Measurements from ENCODE around the gene DNAJC25. TPM values are rescaled to one million over a fixed set of nuclear protein-coding genes. Genes with fewer than 3 reads are reported as not detected.

DNAJC25 gene
- total RNA-seq, 1 experiment from 2014 or later, result 6.0 TPM

GRCh38 chr9:111586378-111586777, 44.8 kb upstream of the DNAJC25 start:
- Histone ChIP-seq H3K9me3 (ENCODE audit: control insufficient read depth, insufficient read depth, low read depth, low read length) (no peaks in the 10 kb centered on the region), H3K4me3 (ENCODE audit: low read depth in 2 of 2, low read length in 2 of 2) (no peak overlapping the region), H3K27ac (ENCODE audit: low read length) (no peak overlapping the region), H3K4me1 (ENCODE audit: control insufficient read depth, insufficient read depth, low read length) (no peaks in the 10 kb centered on the region), H3K27me3 (ENCODE audit: control insufficient read depth, insufficient read depth, low read length) (no peaks in the 10 kb centered on the region), H3K36me3 (ENCODE audit: control insufficient read depth, insufficient read depth, low read length) (peaks cover 9% of the 10 kb centered on the region)
- CTCF ChIA-PET, result no interaction called here
- in situ Hi-C loops (cut with HindIII; ENCODE audit: low pct_unique_long_range_greater_than_20kb, low sequenced_read_pairs) (no loop called here), intact Hi-C loops (cut with micrococcal nuclease; ENCODE audit: unreplicated experiment) (no loop called here)
- no peak for DNase-seq (ENCODE audit: low read depth, low spot score)
- TF ChIP-seq TCF7L2 (IDR thresholded peaks at IDR 0.05; ENCODE audit: low read depth, low read length) (no peak), SIN3A (IDR thresholded peaks at IDR 0.05; ENCODE audit: borderline replicate concordance, insufficient read depth, low read depth, low read length) (no peak), CTCF (IDR thresholded peaks at IDR 0.05) (no peak), POLR2AphosphoS5 (IDR thresholded peaks at IDR 0.05; ENCODE audit: low read depth, low read length) (no peak), REST (IDR thresholded peaks at IDR 0.05; ENCODE audit: insufficient read depth in 1 of 2, low read depth in 2 of 2, low read length in 1 of 2) (no peak)
- POLR2A ChIA-PET, result no interaction called here
- no TSS peak for BruUV-seq (replicated peaks)
- no peak for ATAC-seq

- CTCF ChIA-PET, result no interaction called here
- DNase-seq (ENCODE audit: low read depth, low spot score) (no peak), ATAC-seq (no peak)
- no TSS peak for BruUV-seq (replicated peaks)
- in situ Hi-C loops (cut with HindIII; ENCODE audit: low pct_unique_long_range_greater_than_20kb, low sequenced_read_pairs) (no loop called here), intact Hi-C loops (cut with micrococcal nuclease; ENCODE audit: unreplicated experiment) (no loop called here)
- no peaks in the 10 kb centered on the region for H3K27me3 ChIP-seq (ENCODE audit: control insufficient read depth, insufficient read depth, low read length)
- no peaks in the 10 kb centered on the region for H3K9me3 ChIP-seq (ENCODE audit: control insufficient read depth, insufficient read depth, low read depth, low read length)
- POLR2A ChIA-PET, result no interaction called here
- H3K36me3 ChIP-seq (ENCODE audit: control insufficient read depth, insufficient read depth, low read length), result peaks cover 4% of the 10 kb centered on the region
- H3K4me1 ChIP-seq (ENCODE audit: control insufficient read depth, insufficient read depth, low read length), result no peaks in the 10 kb centered on the region
- H3K27ac ChIP-seq (ENCODE audit: low read length), result no peak overlapping the region
- TF ChIP-seq CTCF (IDR thresholded peaks at IDR 0.05) (no peak), SIN3A (IDR thresholded peaks at IDR 0.05; ENCODE audit: borderline replicate concordance, insufficient read depth, low read depth, low read length) (no peak), REST (IDR thresholded peaks at IDR 0.05; ENCODE audit: insufficient read depth in 1 of 2, low read depth in 2 of 2, low read length in 1 of 2) (no peak), TCF7L2 (IDR thresholded peaks at IDR 0.05; ENCODE audit: low read depth, low read length) (no peak), POLR2AphosphoS5 (IDR thresholded peaks at IDR 0.05; ENCODE audit: low read depth, low read length) (no peak)
- no peak overlapping the region for H3K4me3 ChIP-seq (ENCODE audit: low read depth in 2 of 2, low read length in 2 of 2)
These were observed 42.3 kb upstream of the DNAJC25 start for GRCh38 chr9:111588846-111589245.
